Suppressor macrophage treated with lipopolysaccharide for 1 hour (primary cell): ENCODE measurements around the gene TMEM141.
"Not testable (repeated sequence)": the region's sequence is repeated elsewhere in the genome, so short reads cannot be mapped to it uniquely, and the experiment has no call there.

Source experiments
- DNase-seq, 3 donors: peaks; one replicate each; pipeline ENCODE4 v3.0.0-alpha.2; 2020 to 2022

The TMEM141 gene

DNA sequence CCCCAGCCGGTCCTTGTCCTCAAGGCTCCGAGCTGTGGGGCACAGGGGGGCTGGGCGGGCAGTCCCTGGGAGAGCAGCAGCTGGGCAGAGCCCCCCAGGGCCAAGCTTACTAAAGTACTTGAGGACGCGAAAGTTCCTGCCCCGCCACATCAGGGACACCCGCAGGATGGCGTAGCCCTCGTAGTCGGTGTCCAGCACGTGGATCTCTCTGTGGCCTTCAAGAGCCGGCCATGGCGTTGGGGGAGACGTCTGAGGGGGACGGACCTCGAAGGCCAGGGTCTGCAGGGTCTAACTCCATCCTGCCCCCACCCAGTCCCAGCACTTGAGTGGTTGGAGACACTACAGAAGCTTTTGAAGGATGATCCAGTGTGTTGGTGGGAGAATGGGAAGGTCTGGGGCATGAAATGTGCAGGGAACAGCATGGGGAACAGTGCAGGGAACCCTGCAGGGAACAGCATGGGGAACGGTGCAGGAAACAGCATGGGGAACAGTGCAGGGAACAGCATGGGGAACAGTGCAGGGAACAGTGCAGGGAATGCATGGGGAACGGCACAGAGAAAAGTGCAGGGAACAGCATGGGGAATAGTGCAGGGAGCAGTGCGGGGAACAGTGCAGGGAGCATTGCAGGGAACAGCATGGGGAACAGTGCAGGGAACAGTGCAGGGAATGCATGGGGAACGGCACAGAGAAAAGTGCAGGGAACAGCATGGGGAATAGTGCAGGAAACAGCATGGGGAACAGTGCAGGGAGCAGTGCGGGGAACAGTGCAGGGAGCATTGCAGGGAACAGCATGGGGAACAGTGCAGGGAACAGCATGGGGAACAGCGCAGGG lies 35.6 kb upstream of the TMEM141 start:
- DNase-seq: not testable (repeated sequence)

DNA sequence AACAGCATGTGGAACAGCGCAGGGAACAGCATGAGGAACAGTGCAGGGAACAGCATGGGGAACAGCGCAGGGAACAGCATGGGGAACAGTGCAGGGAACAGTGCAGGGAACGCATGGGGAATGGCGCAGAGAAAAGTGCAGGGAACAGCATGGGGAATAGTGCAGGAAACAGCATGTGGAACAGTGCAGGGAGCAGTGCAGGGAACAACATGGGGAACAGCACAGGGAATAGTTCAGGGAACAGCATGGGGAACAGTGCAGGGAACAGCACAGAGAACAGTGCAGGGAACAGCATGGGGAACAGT lies 35.1 kb upstream of the TMEM141 start:
- no peak for DNase-seq

DNA sequence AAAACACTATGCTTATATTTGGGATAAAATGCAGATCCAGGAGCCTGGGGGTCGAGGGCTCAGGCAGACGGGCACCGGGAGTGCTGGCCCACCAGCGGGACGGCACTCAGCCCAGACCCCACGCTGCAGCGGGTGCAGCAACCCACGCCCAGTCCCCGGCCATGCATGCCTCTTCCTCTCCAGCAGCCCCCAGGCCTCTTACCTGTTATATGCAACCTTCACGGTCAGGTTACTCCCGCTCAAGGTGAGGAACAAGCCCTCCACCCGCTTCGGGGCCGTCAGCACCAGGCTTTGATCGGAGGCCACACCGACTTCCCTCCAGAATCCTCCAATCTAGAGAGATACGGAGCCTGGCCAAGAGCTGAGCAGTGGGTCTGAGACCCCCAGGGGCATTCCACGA lies 34.3 kb upstream of the TMEM141 start:
- no peak for DNase-seq

- no peak for DNase-seq
These were observed 33.8 kb upstream of the TMEM141 start for GRCh38 chr9:136757328-136757727.

- no peak for DNase-seq
These were observed 33.4 kb upstream of the TMEM141 start for GRCh38 chr9:136757751-136758140.

DNA sequence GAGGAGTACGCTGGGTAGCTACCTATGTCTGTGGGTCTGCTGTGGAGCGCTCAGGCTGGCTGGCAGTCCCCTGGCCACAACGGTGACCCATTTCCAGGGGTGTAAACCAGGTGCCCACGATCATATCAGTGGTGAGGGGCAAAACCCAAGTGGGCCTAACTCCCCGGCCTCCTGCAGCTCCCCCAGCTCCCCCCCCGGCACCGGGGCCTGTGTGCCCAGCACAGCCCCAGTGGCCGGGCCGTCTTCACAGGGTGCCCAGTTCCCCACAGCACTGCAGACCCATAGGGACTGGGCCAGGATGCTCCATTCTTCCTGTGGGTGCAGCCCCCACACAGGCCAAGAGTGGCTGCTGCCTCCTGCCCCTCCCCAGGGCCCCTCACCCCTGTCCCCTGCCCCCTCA lies 32.1 kb upstream of the TMEM141 start:
- no peak for DNase-seq

- DNase-seq: no peak
These were observed 31.5 kb upstream of the TMEM141 start for GRCh38 chr9:136759436-136760325.

DNA sequence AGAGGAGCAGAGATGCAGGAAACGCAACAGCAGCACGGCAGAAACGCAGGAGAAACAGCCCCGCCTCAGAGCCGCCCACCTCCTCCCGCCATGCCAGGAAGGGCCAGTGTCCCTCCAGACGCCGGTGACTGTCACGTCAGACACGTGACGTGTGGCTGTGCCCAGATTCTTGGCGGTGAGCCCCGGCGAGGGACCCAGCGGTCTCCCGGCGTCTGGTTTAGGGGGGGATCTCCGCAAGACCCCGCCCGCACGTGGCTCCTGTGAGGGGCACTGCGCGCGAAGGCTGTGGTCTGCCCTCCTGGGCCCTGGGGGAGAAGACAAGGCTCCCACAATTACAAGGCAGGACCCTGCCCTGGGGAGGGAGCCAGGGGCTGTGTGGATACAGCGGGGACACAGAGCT lies 30.7 kb upstream of the TMEM141 start:
- DNase-seq: no peak

- peak; percentile 73 to 87 (median 81) for DNase-seq
These were observed 30.2 kb upstream of the TMEM141 start for GRCh38 chr9:136760834-136761544.

DNA sequence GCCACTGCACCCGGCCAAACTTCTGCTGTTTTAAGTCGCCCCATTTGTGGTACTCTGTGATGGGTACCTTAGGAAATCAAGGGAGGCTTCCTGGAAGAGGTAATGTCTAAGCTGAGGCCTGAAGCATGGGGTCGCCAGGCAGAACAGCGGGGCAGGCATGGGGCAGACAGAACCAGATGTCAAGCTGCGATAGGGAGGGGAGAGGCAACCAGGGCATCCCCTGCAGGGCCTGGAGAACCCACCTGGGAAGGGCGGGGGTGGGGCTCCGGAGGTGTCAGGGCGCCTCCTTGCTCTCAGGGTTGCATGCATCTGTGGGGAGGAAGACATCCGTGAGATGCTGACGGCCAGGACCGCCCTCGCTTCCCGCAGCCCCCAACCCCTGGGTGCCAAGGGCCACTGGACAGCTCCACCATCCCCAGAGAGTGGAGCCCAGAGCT lies 29.6 kb upstream of the TMEM141 start:
- no peak for DNase-seq

DNA sequence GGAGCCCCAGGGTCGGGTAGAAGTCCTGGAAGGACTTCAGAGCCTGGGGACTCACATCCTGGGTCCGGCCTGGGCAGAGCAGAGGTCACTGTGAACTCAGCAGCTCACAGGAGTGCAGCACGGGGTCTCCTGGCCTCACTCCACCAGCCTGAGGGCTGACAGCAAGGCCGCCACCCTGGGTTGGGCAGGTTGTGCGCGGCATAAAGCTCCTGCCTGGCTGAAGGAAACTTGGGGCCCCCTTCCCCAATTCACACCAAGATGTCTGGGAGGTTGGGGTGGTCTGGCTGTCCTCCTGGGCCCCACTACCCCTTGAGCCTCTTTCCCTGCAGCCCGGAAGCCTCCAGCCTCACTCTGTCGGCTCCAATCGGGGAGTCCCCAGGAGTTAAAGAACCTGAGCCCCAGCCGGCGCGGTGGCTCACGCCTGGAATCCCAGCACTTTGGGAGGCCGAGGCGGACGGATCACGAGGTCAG lies 28.9 kb upstream of the TMEM141 start:
- no peak for DNase-seq

GRCh38 chr9:136762915-136763648 lies 28.1 kb upstream of the TMEM141 start:
- peak; percentile 30 to 73 (median 30) for DNase-seq

- no peak for DNase-seq
These were observed 27.5 kb upstream of the TMEM141 start for GRCh38 chr9:136763649-136764035.

DNA sequence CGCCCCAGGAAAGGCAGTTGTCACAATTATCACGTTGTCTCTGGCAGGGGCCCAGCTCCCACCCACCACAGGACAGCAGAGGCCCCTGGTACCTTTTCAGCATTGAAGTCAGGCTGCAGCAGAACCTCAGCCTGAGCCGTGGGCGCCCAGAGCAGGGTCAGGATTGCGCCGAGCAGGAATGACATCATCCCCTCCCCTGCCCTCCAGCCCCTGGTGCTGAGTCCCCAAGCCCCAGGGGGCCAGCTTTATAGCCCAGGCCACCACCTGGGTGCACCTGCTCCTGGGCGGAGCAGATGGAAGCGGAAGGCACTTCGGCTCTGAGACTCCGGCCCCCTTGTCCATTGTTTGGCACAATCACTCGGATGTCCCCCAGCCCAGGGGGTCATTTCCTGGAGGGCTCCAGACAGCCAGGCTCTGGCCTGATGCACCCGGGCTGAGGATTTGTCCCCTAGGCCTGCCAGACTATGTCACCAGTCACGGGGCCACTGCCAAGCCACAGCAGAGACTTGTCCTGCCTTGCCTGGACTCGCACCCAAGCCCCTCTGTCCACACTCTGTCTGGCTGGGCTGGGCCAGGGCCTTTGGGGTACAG lies 26.7 kb upstream of the TMEM141 start, which contains the start of gene LCN15:
LCN15 (minus strand) TSS at position 218 of the 591 bp plus-strand sequence; CDS start at position 188, 30 bp downstream.
- DNase-seq: no peak

DNA sequence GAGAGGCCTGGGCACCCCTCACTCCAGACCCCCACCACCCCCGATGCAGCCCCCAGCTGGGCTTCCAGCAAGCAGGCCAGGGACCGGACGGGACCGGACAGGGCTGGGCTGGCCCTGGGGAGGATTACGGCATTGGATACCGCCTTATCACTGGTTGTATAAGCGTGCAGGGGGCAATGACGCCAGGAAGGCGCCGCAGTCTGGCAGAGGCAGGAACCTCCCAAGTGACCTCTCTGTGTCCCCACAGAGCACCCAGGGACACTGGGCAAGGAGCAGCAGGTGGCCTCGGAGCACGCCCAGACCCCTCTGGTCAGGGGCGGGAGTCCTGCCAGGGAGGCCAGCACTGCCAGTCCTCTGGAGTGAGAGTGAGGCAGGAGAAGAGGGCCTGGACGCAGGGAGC lies 26.1 kb upstream of the TMEM141 start:
- no peak for DNase-seq

GRCh38 chr9:136765745-136766409 lies 25.3 kb upstream of the TMEM141 start:
- DNase-seq: peak in 1 of 3 donors; percentile 21

GRCh38 chr9:136766410-136767120 lies 24.6 kb upstream of the TMEM141 start:
- peak; percentile 70 to 86 (median 78) for DNase-seq

DNA sequence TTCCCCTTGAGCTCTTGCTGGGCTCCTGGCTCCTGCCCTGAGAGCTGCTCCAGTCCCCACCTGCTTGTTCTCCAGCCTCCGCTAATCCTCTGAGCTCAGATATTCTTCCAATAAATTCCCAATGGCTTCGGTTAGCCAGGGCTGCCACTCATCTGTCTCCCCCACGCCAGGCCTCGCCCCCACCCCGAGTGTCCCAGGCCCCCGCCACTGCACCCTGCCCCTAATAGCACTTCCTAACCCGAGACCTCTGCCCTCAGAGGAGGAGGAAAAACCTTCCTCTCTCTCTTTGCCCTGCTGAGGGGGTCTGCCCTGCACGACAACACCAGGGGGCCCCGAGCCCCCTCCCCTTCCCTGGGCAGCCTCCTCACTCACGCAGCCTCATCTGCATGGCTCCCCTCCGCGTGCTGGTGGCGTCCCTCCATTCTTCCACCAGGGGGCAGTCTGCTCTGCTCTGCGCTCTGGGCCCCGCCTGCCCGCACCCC lies 21.4 kb upstream of the TMEM141 start:
- DNase-seq: peak; percentile 58 to 70 (median 59)

DNA sequence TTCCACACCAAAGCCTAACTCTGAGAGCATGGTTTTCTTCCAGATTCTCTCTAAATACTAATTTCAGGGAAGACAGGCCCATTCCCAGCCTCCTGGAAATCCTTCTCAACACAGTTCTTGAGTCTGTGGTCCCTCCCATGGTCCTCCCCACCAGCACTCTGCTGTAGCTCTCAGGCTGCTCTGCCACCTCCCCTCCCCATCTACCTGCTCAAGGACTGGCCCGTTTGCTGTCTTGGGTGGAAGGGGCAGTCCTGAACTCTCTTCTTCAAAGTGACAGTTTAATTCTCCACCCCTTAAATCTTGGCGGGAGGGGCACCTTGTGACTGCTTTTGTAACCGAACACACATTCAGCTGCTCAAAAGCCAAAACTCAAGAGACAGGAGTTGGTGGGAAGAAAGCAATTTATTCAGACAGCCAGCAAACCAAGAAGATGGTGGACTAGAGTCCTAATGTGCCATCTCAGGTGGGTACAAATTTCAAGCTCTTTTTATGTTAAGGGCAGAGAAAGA lies 19.2 kb upstream of the TMEM141 start:
- no peak for DNase-seq

- peak; percentile 46 to 55 (median 53) for DNase-seq
These were observed 17.6 kb upstream of the TMEM141 start for GRCh38 chr9:136773386-136774044.
